ENCODE results near the gene PTPRD. TPM values are rescaled to one million over a fixed set of nuclear protein-coding genes. Genes with fewer than 3 reads are reported as not detected.

Gene PTPRD
- total RNA-seq, 1 donor from 2014 or later = 5.7 TPM

DNA sequence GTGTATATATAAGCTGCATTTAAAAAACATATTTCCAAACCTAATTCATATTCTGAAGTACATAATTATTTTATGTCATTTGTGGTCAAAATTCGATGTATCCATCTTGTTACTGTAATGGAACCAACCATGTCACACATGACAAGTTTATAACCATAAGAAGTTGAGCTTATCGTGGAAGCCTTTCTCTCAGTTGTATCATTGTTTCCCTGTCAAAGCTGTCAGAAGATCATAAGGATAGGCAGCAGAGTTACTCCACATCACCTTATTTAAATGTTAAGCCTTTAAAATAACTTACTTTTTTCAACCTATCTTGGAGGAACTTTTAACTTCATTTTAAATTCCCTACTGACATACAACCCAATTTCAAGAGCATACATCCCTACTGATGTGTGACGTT lies 841.5 kb downstream of the PTPRD start:
- H3K27me3 Mint-ChIP-seq (ENCODE audit: low read depth) = no peaks in the 10 kb centered on the region
- H3K27ac Mint-ChIP-seq (ENCODE audit: unreplicated experiment) = no peak overlapping the region
- H3K4me3 Mint-ChIP-seq (ENCODE audit: unreplicated experiment) = no peak overlapping the region
- no peaks in the 10 kb centered on the region for H3K36me3 Mint-ChIP-seq (ENCODE audit: low read depth)
- DNase-seq (ENCODE audit: low spot score) = no peak
- H3K9me3 Mint-ChIP-seq (ENCODE audit: low read depth) = no peaks in the 10 kb centered on the region
- H3K4me1 Mint-ChIP-seq (ENCODE audit: low read depth) = peaks cover 5% of the 10 kb centered on the region
- TF ChIP-seq, protein P1, sequence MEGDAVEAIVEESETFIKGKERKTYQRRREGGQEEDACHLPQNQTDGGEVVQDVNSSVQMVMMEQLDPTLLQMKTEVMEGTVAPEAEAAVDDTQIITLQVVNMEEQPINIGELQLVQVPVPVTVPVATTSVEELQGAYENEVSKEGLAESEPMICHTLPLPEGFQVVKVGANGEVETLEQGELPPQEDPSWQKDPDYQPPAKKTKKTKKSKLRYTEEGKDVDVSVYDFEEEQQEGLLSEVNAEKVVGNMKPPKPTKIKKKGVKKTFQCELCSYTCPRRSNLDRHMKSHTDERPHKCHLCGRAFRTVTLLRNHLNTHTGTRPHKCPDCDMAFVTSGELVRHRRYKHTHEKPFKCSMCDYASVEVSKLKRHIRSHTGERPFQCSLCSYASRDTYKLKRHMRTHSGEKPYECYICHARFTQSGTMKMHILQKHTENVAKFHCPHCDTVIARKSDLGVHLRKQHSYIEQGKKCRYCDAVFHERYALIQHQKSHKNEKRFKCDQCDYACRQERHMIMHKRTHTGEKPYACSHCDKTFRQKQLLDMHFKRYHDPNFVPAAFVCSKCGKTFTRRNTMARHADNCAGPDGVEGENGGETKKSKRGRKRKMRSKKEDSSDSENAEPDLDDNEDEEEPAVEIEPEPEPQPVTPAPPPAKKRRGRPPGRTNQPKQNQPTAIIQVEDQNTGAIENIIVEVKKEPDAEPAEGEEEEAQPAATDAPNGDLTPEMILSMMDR (IDR thresholded peaks at IDR 0.05) = no peak

DNA sequence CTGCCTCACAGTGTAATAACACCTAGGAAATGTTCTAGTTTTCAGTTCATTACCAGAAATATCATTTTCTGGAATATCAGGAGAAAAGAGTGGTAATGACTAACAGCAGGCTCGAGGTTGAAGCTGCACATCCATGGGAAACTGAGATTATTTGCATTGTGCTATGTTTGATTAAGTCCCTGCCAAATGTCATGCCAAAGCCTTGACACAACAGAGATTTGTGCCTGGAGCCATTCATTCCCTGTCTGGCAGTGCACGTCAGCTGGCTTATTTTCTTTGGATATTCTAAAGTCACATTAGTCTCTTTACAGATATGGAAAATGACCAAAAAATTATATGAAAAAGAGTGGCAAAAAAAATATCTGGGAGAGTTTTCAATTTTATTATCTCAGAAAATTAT lies 848.0 kb downstream of the PTPRD start:
- H3K4me3 Mint-ChIP-seq (ENCODE audit: unreplicated experiment) = no peak overlapping the region
- TF ChIP-seq, protein P1 (IDR thresholded peaks at IDR 0.05) = no peak
- H3K4me1 Mint-ChIP-seq (ENCODE audit: low read depth) = peaks cover 15% of the 10 kb centered on the region
- peaks cover 8% of the 10 kb centered on the region for H3K9me3 Mint-ChIP-seq (ENCODE audit: low read depth)
- no peaks in the 10 kb centered on the region for H3K27me3 Mint-ChIP-seq (ENCODE audit: low read depth)
- peak overlapping the region; percentile 55 for H3K27ac Mint-ChIP-seq (ENCODE audit: unreplicated experiment)
- peaks cover 2% of the 10 kb centered on the region for H3K36me3 Mint-ChIP-seq (ENCODE audit: low read depth)
- DNase-seq (ENCODE audit: low spot score) = no peak

DNA sequence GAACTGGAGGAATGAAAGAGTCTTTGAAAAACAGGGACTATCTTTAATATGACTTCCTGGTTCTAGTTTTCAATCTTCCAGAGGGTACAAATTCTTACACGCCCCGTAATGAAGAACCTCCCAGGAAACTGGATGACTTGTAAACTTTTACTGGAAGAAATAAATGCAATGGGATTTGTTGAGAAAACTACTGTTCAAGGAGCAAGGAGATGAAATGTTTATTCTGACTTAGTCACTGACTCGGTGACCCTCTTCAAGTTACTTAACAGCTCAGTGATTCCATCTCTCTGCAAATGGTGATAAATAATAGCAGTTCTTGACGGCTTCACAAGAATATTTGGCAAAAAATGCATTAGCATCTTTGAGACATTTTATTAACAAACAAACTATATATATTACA lies 858.6 kb downstream of the PTPRD start:
- no peaks in the 10 kb centered on the region for H3K9me3 Mint-ChIP-seq (ENCODE audit: low read depth)

DNA sequence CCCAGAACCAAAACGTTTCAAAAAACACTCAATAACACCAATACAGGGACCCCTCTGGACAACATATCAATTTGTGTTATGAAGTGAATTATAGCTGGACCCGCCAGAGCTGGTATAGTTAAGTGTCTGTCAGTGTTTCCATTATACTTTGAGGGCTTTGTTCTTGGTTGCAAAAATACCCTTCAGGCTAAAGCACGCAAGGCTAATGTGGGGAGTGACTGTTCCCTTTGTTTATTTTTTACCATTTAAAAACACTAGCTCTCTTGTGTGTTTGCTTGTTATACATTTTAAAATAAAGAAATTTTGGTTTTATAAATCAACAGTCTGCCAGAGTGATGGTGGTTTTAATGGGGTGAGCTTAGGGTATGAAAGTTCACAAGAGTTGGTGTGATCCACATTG lies 859.5 kb downstream of the PTPRD start:
- Mint-ChIP-seq H3K4me3 (ENCODE audit: unreplicated experiment) (no peak overlapping the region), H3K27ac (ENCODE audit: unreplicated experiment) (no peak overlapping the region), H3K9me3 (ENCODE audit: low read depth) (no peaks in the 10 kb centered on the region), H3K27me3 (ENCODE audit: low read depth) (no peaks in the 10 kb centered on the region), H3K4me1 (ENCODE audit: low read depth) (peaks cover 46% of the 10 kb centered on the region), H3K36me3 (ENCODE audit: low read depth) (no peaks in the 10 kb centered on the region)
- no peak for DNase-seq (ENCODE audit: low spot score)
- TF ChIP-seq, protein P1 (IDR thresholded peaks at IDR 0.05) = no peak

More for the DNA sequence above, 858.6 kb downstream of the PTPRD start:
- no peak for DNase-seq (ENCODE audit: low spot score)
- H3K36me3 Mint-ChIP-seq (ENCODE audit: low read depth) = no peaks in the 10 kb centered on the region
- H3K4me3 Mint-ChIP-seq (ENCODE audit: unreplicated experiment) = no peak overlapping the region
- TF ChIP-seq, protein P1 (IDR thresholded peaks at IDR 0.05) = no peak
- H3K27ac Mint-ChIP-seq (ENCODE audit: unreplicated experiment) = peak overlapping the region; percentile 46
- H3K4me1 Mint-ChIP-seq (ENCODE audit: low read depth) = peaks cover 39% of the 10 kb centered on the region
- H3K27me3 Mint-ChIP-seq (ENCODE audit: low read depth) = no peaks in the 10 kb centered on the region

DNA sequence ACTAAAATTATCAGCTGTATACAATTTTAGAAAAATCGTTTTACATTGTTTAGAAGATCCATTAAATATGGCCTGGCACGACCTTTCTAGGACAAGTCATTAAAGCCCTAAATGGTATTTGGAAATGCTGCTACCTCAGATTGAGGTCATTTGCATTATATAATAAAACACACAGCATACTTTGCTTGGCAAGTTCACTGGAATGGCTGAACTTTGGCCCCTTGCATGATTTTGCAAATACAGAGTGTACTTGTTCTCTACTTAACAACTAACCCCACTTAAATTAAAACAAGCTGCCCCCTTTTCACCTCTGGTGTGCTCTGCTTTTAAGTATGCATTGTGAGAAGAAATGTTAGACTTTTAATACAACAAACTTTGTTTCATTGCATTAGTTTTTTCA lies 860.1 kb downstream of the PTPRD start:
- no peak for DNase-seq (ENCODE audit: low spot score)
- H3K9me3 Mint-ChIP-seq (ENCODE audit: low read depth) = no peaks in the 10 kb centered on the region
- no peaks in the 10 kb centered on the region for H3K36me3 Mint-ChIP-seq (ENCODE audit: low read depth)
- H3K27me3 Mint-ChIP-seq (ENCODE audit: low read depth) = no peaks in the 10 kb centered on the region
- peaks cover 51% of the 10 kb centered on the region for H3K4me1 Mint-ChIP-seq (ENCODE audit: low read depth)
- TF ChIP-seq, protein P1 (IDR thresholded peaks at IDR 0.05) = no peak
- H3K27ac Mint-ChIP-seq (ENCODE audit: unreplicated experiment) = no peak overlapping the region
- no peak overlapping the region for H3K4me3 Mint-ChIP-seq (ENCODE audit: unreplicated experiment)

Data from chondrocyte (in vitro differentiated cells).